HCT116 (cell line): ENCODE data around the gene TSPAN11. TPM values are rescaled to one million over a fixed set of nuclear protein-coding genes. Genes with fewer than 3 reads are reported as not detected.

Experiments used
- total RNA-seq: library from RNA; stranded (reverse); gene quantifications from one replicate; pipeline ENCODE4 v1.2.1, GENCODE V29; 2021; ENCODE audit not compliant: unreplicated experiment

Gene TSPAN11
- total RNA-seq, 1 experiment from 2014 or later, result not detected

Other genes starting within 250 kb of the TSPAN11 start
- 41.4 TPM for gene IPO8, start 230.9 kb upstream of the TSPAN11 start, total RNA-seq
- gene CAPRIN2, start 171.8 kb upstream of the TSPAN11 start, total RNA-seq, result 30.8 TPM
- gene DDX11, start 147.1 kb downstream of the TSPAN11 start, total RNA-seq, result 136 TPM